Nephron (organoid): Measurements from ENCODE around the gene GNA15.

ENCODE experiments used
- H3K27ac Mint-ChIP-seq, 3 experiments: 2 replicates each; pipeline ENCODE4 v1.8.0; 2020; ENCODE audit warnings: mixed read lengths in 3 of 3, mild to moderate bottlenecking in 2 of 3, moderate library complexity in 1 of 3
- H3K27me3 Mint-ChIP-seq: 2 replicates; pipeline ENCODE4 v1.8.0; 2021; ENCODE audit warnings: low read depth, mild to moderate bottlenecking, moderate library complexity, mixed read lengths
- H3K36me3 Mint-ChIP-seq: 2 replicates; pipeline ENCODE4 v1.8.0; 2020; ENCODE audit warnings: low read depth, mixed read lengths
- H3K4me1 Mint-ChIP-seq: 2 replicates; pipeline ENCODE4 v1.8.0; 2020; ENCODE audit warnings: mixed read lengths
- H3K4me3 Mint-ChIP-seq, 3 experiments: 2 replicates each; pipeline ENCODE4 v1.8.0; 2020; ENCODE audit warnings: mild to moderate bottlenecking in 3 of 3, mixed read lengths in 3 of 3, moderate library complexity in 2 of 3
- H3K9me3 Mint-ChIP-seq: 2 replicates; pipeline ENCODE4 v1.8.0; 2020; ENCODE audit warnings: mixed read lengths
- TF ChIP-seq, protein P1 (sequence below), 3 experiments: fragments of 200-600 bp; sonication (generic); IDR thresholded peaks; one replicate each; pipeline ENCODE4 v1.5.0; 2021; ENCODE audit warnings: antibody characterized with exemption in 3 of 3; ENCODE audit not compliant: unreplicated experiment in 3 of 3

The GNA15 gene

DNA sequence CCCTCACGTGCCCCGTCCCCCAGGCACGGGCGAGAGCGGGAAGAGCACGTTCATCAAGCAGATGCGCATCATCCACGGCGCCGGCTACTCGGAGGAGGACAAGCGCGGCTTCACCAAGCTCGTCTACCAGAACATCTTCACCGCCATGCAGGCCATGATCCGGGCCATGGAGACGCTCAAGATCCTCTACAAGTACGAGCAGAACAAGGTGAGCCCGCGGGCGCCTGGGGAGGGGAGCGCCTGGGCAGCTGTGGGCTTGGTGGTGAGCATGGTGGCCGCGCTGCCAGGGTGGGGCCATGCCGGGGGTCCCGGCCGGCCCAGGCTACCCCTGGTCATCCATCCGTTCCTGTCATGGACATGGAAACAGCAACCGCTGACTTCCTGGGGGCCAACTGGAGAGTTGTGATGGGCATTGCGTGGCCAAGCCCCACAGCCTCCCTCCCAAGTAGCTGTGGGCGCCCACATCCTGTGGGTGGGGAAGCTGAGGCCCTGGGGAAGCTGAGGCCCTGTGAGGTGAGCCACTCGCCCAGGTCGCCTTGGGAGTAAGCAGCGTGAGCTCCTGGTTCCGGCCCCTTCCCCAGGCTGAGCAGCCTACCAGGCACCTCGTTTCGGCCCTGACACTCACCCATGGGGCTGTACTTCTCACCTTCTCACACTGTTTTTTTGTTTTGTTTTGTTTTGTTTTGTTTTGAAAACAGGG lies 25.6 kb upstream of the GNA15 start:
- Mint-ChIP-seq H3K4me1 (no peaks in the 10 kb centered on the region), H3K36me3 (peaks cover 8% of the 10 kb centered on the region), H3K27me3 (no peaks in the 10 kb centered on the region), H3K9me3 (no peaks in the 10 kb centered on the region), H3K27ac (no peak overlapping the region), H3K4me3 (no peak overlapping the region)
- TF ChIP-seq, protein P1, sequence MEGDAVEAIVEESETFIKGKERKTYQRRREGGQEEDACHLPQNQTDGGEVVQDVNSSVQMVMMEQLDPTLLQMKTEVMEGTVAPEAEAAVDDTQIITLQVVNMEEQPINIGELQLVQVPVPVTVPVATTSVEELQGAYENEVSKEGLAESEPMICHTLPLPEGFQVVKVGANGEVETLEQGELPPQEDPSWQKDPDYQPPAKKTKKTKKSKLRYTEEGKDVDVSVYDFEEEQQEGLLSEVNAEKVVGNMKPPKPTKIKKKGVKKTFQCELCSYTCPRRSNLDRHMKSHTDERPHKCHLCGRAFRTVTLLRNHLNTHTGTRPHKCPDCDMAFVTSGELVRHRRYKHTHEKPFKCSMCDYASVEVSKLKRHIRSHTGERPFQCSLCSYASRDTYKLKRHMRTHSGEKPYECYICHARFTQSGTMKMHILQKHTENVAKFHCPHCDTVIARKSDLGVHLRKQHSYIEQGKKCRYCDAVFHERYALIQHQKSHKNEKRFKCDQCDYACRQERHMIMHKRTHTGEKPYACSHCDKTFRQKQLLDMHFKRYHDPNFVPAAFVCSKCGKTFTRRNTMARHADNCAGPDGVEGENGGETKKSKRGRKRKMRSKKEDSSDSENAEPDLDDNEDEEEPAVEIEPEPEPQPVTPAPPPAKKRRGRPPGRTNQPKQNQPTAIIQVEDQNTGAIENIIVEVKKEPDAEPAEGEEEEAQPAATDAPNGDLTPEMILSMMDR (IDR thresholded peaks at IDR 0.05; ENCODE audit: unreplicated experiment in 3 of 3), result no peak

DNA sequence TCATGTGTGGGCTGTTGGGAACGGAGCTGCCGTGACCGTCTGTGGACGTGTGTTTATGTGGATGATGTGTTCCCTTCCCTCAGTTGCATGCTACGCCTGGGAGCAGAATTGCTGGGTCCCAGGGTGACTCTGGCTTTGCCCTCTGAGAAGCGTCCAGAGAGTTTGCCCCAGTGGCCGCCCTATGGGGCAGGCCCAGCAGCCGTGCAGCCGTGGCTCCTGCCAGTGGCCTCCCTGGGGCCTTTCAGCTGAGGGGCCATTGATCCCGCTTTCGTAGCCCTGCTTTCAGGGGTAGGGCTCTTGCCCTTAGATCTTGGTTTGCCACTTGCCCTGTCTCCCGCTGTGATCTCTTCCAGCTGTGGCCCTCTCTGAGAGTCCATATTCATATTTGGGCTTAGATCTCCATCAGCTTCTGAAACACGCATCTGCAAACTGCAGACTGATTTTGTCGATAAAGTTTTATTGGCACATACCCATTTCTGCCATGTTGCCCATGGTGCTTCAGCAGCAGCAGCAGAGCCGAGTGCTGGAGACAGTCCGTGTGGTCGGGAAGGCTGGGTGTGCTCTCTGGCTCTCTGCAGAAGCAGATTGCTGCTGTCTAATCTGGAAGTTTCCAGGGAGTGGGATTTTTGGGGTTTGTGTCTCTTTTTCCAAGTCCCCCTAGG lies 24.1 kb upstream of the GNA15 start:
- Mint-ChIP-seq H3K4me1 (no peaks in the 10 kb centered on the region), H3K36me3 (peaks cover 8% of the 10 kb centered on the region), H3K27me3 (no peaks in the 10 kb centered on the region), H3K9me3 (no peaks in the 10 kb centered on the region), H3K27ac (no peak overlapping the region), H3K4me3 (no peak overlapping the region)
- TF ChIP-seq, protein P1 (IDR thresholded peaks at IDR 0.05; ENCODE audit: unreplicated experiment in 3 of 3), result no peak

DNA sequence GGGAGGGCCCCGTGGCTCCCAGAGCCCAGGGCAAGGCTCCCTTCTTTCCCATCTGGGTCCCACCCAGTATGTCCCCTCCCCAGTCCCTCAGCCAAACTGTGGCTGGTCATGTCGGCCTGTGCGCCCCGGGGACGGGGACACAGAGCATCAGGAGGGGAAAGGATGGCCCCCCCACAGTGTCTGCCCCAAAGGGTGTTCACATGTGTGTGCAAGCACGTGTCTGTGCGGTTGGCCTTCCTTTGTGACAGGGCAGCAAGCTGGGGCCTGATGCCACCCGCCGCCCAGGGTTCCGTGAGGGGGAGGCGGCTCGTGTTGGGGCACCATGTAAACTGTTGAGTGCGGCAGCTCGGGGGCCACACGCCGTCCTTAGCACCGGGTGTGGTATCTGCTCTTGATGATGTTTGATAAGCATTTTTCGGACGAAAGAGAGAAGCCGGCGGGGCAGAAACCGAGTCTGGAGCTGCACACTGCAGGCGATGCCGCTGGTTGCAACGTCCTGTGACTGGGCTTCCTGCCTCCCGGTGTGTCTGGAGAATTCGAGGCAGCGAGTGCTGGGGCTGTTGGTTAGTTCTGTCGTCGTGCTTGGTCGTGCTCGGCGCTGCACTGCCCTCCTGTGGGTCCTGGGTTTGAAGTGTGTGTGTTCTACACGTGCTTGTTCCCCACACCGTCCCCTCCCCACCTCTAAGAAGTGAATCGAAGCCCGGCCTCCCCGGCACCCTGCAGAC lies 23.3 kb upstream of the GNA15 start:
- Mint-ChIP-seq H3K4me3 (no peak overlapping the region), H3K27me3 (no peaks in the 10 kb centered on the region), H3K4me1 (no peaks in the 10 kb centered on the region), H3K27ac (no peak overlapping the region), H3K36me3 (peaks cover 8% of the 10 kb centered on the region), H3K9me3 (no peaks in the 10 kb centered on the region)
- TF ChIP-seq, protein P1 (IDR thresholded peaks at IDR 0.05; ENCODE audit: unreplicated experiment in 3 of 3), result no peak

DNA sequence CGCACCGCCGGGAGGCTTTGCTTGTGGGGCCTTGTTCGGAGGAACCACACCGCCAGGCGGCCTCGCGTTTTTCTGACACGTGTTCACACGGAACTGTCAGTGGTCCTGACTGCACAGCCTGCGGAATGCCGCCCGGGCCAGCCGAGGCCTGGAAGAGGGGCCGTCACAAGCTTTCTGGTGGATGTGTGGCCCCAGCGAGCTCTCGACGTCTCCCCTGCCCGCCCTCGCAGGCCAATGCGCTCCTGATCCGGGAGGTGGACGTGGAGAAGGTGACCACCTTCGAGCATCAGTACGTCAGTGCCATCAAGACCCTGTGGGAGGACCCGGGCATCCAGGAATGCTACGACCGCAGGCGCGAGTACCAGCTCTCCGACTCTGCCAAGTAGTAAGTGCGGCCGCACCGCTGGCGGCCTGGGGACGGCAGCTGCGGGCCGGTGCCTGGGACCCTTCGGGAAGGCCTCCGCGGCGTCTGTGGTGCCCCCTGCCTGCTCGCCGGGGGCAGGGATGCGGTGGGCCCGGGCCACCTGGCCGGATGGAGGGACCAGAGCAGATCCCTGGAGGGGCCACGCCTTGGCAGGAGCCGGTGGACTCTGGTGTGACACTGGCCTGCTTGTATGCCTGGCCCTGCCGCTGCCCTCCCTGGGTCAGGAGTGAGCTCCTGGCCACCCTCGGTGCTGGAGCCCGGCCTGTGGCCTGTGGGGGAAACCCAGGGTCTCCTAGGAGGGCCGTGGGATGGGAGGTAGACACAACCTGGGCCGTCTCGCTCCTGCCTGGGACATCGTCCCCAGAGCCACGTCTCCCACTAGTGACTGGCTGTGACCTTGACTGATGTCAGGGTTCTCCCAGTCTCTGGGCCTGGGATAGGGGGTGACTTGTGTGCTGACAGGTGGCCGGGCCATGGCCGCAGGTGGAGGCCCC lies 22.5 kb upstream of the GNA15 start:
- H3K4me1 Mint-ChIP-seq, result no peaks in the 10 kb centered on the region
- no peaks in the 10 kb centered on the region for H3K9me3 Mint-ChIP-seq
- peaks cover 8% of the 10 kb centered on the region for H3K36me3 Mint-ChIP-seq
- no peaks in the 10 kb centered on the region for H3K27me3 Mint-ChIP-seq
- TF ChIP-seq, protein P1 (IDR thresholded peaks at IDR 0.05; ENCODE audit: unreplicated experiment in 3 of 3), result no peak
- H3K4me3 Mint-ChIP-seq, result no peak overlapping the region
- no peak overlapping the region for H3K27ac Mint-ChIP-seq

DNA sequence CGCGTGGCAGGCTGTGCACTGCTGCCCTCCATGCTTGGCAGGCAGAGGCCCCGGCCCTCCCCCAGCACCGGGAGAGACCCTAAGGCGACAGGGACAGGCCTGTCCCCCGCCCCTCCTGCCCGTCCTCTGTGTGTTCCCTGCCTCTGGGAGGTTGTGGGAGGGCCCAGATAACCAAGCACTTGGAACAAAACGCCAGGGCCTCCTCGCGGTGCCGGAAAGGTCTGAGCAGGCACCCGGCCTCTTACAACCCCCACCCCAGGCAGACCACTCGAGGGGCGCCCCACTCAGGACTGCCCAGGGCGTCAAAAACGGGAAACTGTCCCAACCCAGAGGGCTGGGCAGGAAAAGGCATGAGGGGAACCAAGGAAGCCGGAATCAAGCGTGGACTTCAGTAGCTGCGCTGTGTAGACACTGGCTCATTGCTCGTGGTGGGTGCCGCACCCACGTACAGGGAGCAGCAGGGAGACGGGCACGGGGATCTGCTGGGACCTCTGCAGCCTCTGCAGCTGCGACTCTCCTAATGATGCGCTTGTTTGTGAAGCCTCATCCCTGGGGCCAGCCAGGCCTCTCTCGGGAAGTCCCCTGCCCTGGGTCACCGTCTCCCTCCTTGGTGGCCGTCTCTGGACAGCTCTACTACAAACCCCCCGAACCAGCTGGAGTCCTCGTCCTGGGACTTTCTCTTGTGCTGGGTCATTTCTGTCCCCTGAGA lies 21.7 kb upstream of the GNA15 start:
- H3K27ac Mint-ChIP-seq, result no peak overlapping the region
- no peaks in the 10 kb centered on the region for H3K9me3 Mint-ChIP-seq
- no peak overlapping the region for H3K4me3 Mint-ChIP-seq
- peaks cover 8% of the 10 kb centered on the region for H3K36me3 Mint-ChIP-seq
- H3K27me3 Mint-ChIP-seq, result no peaks in the 10 kb centered on the region
- no peaks in the 10 kb centered on the region for H3K4me1 Mint-ChIP-seq
- TF ChIP-seq, protein P1 (IDR thresholded peaks at IDR 0.05; ENCODE audit: unreplicated experiment in 3 of 3), result no peak
